GM12892 (cell line): ENCODE data around the gene ZDHHC23. TPM values are rescaled to one million over a fixed set of nuclear protein-coding genes. Genes with fewer than 3 reads are reported as not detected.

ENCODE experiments used
- DNase-seq: peaks from one replicate; pipeline ENCODE4 v3.0.0; 2011; ENCODE audit not compliant: insufficient read length
- FAIRE-seq: peaks from 2 replicates; lab custom pipeline; 2011; peaks lifted over from hg19 to GRCh38; lab: Jason Lieb, UNC
- POLR2A ChIP-seq: IDR thresholded peaks from 2 replicates; pipeline ENCODE4 v1.6.1; 2011; ENCODE audit warnings: low read depth, low read length, control low read depth
- POLR2AphosphoS5 ChIP-seq: IDR thresholded peaks from 2 replicates; pipeline ENCODE4 v1.6.1; 2011; ENCODE audit warnings: low read depth, low read length, control low read depth
- TAF1 ChIP-seq: IDR thresholded peaks from 2 replicates; pipeline ENCODE4 v1.6.1; 2011; ENCODE audit warnings: low read depth, mild to moderate bottlenecking, control low read depth, low read length, borderline replicate concordance
- polyA plus RNA-seq: library from polyadenylated mRNA; unstranded; fragments of >200 nt; gene quantifications from one replicate; pipeline ENCODE4 v1.2.1, GENCODE V29; 2012; ENCODE audit warnings: missing spikeins, inconsistent platforms; ENCODE audit not compliant: missing spikeins

Gene ZDHHC23
- polyA plus RNA-seq: 1.7 TPM

GRCh38 chr3:113947372-113948014 is at the start of gene ZDHHC23:
TSS of gene ZDHHC23 (plus strand) at chr3:113948013. CDS start at chr3:113948803, 790 bp downstream.
- FAIRE-seq: peak; percentile 51

DNA sequence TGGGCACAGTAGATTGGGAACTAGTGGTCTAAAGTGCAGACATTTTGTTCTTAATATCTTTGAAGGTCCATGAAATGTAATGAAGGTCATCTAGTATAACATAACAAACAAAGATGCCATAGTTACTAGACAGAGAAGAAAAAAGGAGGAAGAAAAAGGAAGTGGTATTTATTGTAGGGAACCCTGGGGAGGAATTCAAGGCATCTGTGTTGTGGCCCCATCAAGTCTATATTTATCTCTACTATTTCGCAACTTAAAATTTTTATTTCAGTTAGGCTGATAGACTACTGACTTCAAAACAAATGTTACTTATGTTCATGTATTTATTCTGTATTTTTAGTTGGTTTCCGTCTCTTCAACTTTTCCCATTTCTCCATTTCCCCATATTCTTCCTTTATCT is 48.9 kb upstream of the ZDHHC23 start:
- DNase-seq (no peak), FAIRE-seq (no peak)
- TF ChIP-seq POLR2AphosphoS5: no peak
- no peak for TF ChIP-seq POLR2A

More at GRCh38 chr3:113947372-113948014, at the start of gene ZDHHC23:
- peak; percentile 53 for DNase-seq
- TF ChIP-seq TAF1 (no peak), POLR2A (no peak), POLR2AphosphoS5 (no peak)

DNA sequence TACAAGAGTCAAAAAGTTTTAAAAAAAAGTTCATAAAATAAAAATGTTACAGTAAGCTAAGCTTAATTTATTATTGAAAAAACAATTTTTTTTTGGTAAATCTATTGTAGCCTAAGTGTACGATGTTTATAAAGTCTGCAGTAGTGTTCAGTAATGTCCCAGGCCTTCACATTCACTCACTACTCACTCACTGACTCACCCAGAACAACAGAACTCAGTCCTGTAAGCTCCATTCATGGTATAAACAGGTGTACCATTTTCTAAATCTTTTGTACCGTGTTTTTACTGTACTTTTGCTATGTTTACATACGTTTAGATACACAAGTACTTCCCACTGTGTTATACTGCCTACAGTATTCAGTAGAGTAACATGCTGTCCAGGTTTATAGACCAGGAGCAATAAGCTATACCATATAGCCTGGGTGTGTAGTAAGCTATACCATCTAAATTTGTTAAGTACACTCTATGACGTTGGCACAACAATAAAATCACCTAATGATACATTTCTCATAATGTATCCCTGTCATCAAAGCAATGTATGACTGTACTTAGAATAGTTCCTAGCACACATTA is 41.2 kb upstream of the ZDHHC23 start:
- peak; percentile 14 for FAIRE-seq

GRCh38 chr3:113908133-113908532 is 39.7 kb upstream of the ZDHHC23 start:
- DNase-seq (no peak), FAIRE-seq (no peak)
- no peak for TF ChIP-seq TAF1
- no peak for TF ChIP-seq POLR2AphosphoS5
- TF ChIP-seq POLR2A: no peak

More for the DNA sequence above, 41.2 kb upstream of the ZDHHC23 start:
- TF ChIP-seq TAF1 (no peak), POLR2AphosphoS5 (no peak), POLR2A (no peak)
- no peak for DNase-seq

GRCh38 chr3:113910966-113911365 is 36.8 kb upstream of the ZDHHC23 start:
- no peak for TF ChIP-seq POLR2A
- TF ChIP-seq TAF1: no peak
- TF ChIP-seq POLR2AphosphoS5: no peak
- FAIRE-seq: no peak
- DNase-seq: no peak

DNA sequence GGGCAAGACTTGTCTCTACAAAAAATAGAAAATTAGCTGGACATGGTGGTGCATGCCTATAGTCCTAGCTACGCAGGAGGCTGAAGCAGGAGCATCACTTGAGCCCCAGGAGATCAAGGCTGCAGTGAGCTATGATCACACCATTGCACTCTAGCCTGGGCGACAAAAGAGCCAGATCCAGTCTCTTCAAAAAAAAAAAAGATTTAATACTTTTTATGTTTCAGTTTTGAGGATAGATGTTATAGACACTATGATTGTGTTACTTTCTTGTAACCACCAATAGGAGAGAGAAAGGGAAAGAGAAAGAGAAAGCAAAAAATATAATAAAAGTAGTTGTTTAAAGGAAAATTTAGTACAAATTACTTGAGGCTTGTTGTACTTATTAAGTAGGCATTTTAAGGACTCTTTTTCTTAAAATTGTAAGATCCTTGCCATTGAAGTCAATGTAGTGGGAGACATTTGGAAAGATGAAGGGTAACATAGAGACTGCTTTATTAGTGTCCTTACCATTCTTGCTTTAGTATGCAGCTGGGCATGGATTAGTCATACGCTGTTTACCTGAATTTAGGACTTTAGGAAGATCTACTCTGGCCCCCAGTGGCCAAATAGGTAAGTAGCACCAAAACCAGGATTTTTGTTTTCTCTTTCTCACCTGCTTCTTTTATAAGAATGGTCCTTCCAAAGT is 35.1 kb upstream of the ZDHHC23 start:
- no peak for DNase-seq
- peak; percentile 96 for FAIRE-seq
- TF ChIP-seq TAF1 (no peak), POLR2AphosphoS5 (no peak), POLR2A (no peak)

- TF ChIP-seq POLR2A (no peak), POLR2AphosphoS5 (no peak), TAF1 (no peak)
- DNase-seq: no peak
- FAIRE-seq: no peak
Observed at GRCh38 chr3:113914646-113915045, 33.2 kb upstream of the ZDHHC23 start.

- no peak for TF ChIP-seq POLR2A
- no peak for TF ChIP-seq TAF1
- no peak for TF ChIP-seq POLR2AphosphoS5
- no peak for FAIRE-seq
- no peak for DNase-seq
Observed at GRCh38 chr3:113927556-113927955, 20.3 kb upstream of the ZDHHC23 start.

DNA sequence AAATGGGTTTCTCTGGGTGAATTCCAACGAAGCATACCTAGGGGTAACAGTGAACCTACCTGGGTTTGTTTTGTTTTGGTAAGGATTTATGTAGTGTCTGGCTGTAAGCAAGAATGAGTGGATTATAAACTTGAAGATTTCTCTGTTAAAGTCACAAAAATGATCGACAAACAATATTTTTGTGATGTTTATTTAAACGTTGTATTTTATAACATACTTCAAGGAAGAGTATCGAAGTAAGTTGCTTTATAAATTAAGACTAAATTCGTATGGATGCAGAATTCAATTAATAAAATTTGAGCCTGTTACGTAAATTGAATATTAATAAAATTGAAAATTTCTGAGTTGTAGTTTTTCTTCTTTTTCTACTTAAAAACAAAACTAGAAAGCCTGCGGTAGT is 982 bp upstream of the ZDHHC23 start:
- FAIRE-seq (no peak), DNase-seq (no peak)
- TF ChIP-seq POLR2AphosphoS5: no peak
- TF ChIP-seq POLR2A: no peak
- no peak for TF ChIP-seq TAF1

GRCh38 chr3:113948015-113948917 is 453 bp downstream of the ZDHHC23 start:
- FAIRE-seq (peak; percentile 17), DNase-seq (peak; percentile 51)
- no peak for TF ChIP-seq POLR2AphosphoS5
- no peak for TF ChIP-seq TAF1
- TF ChIP-seq POLR2A: no peak

- FAIRE-seq: no peak
Observed at GRCh38 chr3:113952921-113953320, 5.1 kb downstream of the ZDHHC23 start.

More at GRCh38 chr3:113952921-113953320, 5.1 kb downstream of the ZDHHC23 start:
- no peak for DNase-seq
- TF ChIP-seq POLR2AphosphoS5 (no peak), POLR2A (no peak), TAF1 (no peak)
